GM18520 (cell line): Measurements from ENCODE around the gene RGS5.
"Not testable (repeated sequence)": the region's sequence is repeated elsewhere in the genome, so short reads cannot be mapped to it uniquely, and the experiment has no call there.

Experiments
- ATAC-seq: cut with Tn5 transposase; IDR thresholded peaks from one replicate; pipeline ENCODE4 v1.9.1; 2021; ENCODE audit not compliant: unreplicated experiment

RGS5 gene

DNA sequence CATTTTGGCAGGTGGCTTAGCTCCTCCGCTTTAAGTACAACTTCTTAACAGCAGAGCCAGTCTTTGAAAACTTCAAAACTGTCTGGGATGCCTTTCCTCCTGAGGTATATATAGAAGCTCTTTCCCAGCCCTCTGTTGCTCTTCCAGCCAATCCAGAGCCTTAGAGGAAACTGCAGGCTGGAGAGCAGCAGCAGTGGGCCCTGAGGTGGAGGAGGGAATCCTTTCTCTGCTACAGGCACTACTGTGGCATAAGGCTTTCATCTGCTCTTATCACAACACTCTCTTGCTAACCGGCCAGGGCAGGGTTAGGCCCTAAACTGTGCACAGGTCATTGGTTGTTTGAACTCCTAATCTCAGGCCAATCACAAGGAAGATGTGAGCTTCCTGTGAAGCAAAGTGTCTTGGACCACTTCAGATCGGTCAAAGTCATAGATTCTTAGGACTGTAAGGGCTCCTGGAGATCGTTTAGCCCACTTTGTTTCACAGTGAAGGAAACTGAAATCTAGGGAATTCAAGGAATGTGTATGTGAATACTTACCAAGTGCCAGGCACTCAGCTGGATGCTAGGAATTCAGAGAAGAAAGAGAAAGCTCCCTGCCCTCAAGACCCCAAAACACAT, at the start of gene RGS5:
Gene RGS5, minus strand, starts transcription at position 84 of the 619 bp plus-strand sequence. Its CDS starts 81 bp downstream, at position 3.
- ATAC-seq = no peak

DNA sequence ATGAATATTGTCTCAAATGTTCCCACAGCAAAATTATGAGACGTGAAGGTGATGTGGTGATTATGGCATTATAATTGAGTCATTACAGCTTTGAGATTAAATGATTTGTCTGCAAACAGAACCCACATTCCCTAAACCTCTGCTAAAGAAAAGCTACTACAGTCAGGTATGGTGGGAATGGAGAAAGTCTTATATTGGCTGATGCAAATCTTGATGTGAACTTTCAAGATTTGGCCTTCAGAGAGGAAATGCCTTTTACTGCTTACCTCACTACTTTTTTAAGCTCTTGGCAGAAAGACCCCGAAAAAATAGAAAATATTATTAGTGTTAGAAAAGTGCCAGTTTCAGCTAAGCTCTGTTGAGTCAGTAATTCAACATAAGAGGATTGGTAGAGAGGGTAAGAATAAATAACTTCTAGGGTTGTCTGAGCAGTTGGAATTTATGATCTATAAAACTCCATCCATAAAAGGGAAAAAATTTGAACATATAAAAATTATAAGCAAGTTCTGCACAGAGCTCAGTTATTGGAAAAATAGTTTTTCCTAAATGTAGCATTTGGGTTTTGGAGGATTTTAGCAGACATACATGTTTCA, 47.8 kb upstream of the RGS5 start:
- ATAC-seq = no peak

- no peak for ATAC-seq
Observed at GRCh38 chr1:163248064-163248463, 45.3 kb upstream of the RGS5 start.

GRCh38 chr1:163244648-163245047, 41.9 kb upstream of the RGS5 start:
- not testable (repeated sequence) for ATAC-seq

DNA sequence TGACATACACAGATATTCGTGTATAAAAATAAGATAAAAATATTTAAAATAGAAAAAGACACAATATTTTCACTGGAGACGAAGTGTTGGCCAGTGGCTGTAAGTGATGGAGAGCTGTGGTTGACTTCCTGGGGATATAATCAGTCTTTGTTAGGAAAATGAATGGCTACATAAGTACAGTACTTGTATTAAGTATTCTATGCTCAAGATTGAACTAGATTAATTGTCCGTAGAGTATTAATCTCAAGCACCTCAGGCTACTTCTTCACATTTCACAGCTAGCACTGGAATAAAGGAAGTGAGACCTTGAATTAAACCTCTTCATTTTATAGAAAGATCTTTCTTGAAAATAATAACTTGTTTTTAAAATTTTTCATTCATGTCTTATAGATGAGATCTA, 39.0 kb upstream of the RGS5 start:
- ATAC-seq = no peak

- ATAC-seq = no peak
Observed at GRCh38 chr1:163240705-163241104, 38.0 kb upstream of the RGS5 start.

GRCh38 chr1:163233643-163234042, 30.9 kb upstream of the RGS5 start:
- ATAC-seq = not testable (repeated sequence)

DNA sequence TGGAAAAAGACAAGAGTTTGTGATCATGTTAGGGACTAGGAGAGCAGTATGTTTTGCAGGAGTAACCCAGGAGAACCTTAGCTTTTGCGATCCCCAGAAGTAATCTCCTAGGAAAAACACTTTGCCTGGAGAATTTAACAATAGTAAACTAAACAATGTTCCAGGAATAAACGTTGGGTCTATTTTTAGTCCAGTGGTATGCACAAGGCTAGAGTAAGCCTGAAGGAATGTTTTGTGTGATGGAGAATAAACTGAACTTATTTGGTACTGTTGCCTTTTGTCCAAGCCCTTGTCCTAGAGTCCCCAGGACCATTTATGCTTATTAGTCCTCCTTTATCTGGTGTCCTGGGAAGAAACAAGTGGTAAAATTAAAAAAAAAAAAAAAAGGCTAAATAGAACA, 28.7 kb upstream of the RGS5 start:
- ATAC-seq = no peak

DNA sequence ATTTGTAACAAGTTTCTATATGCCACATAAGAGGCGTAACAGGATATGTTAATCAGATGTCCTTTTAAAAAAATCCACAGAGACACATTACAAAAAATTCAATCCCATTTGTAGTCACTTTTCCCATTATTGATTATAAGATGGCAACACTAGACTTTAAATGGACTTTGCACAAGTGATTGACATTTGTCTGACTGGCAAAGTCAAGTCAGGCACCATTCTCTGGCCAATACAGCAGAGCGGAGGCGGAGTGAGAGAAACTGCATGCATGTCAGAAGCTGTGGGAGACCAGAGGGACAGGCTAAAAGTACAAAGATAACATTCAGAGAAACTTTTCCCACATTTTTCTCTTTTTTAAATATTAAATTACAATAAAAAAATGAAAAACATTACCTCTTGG, 28.1 kb upstream of the RGS5 start:
- ATAC-seq = no peak

DNA sequence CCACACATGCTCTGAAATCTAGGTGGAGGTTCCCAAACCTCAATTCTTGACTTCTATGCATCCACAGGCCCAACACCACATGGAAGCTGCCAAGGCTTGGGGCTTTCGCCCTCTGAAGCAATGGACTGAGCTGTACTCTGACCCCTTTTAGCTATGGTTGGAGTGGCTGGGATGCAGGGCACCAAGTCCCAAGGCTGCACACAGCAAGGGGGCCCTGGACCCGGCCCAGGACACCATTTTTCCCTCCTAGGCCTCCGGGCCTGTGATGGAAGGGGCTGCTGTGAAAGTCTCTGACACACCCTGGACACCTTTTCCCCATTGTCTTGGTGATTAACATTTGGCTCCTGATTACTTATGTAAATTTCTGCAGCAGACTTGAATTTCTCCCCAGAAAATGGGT, 25.6 kb upstream of the RGS5 start:
- not testable (repeated sequence) for ATAC-seq

DNA sequence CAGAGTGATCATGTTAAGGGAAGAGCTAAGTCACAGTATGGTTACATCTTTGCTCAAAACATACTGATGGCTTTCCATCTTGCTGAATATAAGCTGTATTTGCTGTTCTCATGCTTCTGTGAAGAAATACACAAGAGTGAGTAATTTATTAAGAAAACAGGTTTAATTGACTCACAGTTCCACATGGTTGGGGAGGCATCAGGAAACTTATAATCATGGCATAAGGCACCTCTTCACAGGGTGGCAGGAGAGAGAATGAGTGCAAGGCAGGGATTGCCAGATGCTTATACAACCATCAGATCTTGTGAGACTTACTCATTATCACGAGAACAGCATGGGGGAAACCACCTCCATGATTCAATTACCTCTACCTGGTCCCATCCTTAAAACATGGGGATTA, 24.4 kb upstream of the RGS5 start:
- ATAC-seq = no peak

DNA sequence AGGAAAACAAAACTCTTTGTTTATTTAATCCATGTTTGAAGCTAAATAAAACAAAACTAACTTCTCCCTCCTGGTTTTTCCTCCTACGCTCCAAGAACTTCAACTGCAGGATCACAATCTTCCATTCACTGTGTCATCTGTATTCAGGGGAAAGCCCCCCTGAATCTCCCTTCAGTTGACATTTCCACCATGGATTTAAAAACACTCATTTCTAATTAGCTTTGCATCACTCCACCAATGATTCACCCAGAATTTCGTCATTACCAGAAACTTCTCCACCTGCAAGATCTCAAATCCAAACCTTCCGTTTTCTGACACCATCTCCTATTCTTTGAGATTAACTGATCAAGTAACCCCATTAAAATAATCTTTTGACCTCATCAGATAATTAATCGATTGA, 10.9 kb upstream of the RGS5 start:
- no peak for ATAC-seq

DNA sequence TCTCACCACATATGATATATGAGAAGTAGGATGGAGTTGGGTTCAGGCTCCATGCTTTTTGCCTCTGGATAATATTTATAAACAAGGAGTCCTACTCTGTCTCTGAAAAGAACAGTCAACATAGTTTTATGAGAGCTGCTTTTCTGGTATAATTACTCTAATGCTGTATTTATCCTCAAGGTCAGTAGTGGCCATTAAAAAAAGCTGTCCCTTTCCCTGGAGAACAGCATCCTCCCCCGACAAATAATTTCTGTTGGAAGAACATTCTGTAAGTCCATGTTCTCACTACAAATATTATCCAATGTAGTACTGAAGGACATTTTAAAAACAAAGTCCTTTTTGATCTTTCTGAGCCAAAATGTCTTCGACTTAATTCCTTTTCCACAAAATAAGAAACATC, 9.0 kb upstream of the RGS5 start:
- ATAC-seq = no peak

DNA sequence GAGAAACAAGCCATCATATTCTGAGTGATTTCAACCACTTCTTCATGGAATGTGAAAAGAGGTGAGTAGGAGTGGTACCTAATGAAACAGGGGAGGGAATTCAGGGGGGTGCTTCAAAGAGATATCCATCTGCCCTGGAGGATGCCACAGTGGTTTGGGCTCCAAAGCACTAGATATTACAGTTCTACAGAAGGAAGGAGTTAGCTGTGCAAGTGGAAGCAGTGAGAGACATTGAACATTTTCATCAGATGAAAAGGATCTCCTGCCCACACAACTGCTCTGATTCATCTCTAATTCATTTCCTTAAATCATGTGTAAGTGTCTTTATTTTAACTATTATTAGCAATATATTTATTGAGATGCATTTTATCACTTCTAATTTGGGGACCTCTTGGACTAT, 2.8 kb upstream of the RGS5 start:
- no peak for ATAC-seq

DNA sequence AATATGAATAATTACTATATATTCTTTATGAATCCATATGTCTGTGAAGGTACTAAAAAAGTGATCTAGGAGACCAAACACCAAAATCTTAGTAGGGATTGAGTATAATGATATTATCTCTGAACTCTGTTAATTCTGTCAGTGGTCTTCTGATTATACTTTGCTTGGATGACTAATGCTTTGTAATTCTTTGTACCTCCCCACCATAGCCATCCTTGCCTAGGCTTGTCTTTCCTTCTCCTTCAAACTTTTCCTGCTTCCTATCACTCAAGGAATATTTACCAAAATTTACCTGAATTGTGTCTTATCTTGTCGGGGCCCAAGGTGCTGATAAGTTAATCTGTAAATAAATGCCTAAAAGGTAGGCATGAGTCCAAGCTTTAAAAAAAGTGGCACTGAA, 845 bp upstream of the RGS5 start:
- no peak for ATAC-seq

GRCh38 chr1:163201906-163202305, 810 bp downstream of the RGS5 start:
- ATAC-seq = no peak

DNA sequence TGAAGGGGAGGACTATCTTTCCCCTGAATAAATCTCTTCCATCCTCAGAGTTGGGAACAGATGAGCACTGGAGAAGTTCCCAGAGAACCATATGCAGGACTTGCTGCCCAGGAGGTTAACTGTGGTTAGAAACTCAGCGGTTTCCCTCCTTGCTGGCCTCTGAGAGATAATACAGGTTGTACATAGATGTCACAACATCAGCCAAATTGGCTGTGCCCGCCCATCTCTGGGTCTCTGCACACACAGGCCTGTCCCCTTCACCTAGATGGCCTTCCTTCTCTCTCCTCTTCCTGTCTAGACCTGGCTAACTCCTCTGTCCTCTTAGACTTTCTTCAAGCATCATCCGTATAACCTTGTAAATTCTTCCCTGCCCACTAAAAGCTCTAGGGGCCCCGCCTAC, 5.7 kb downstream of the RGS5 start:
- no peak for ATAC-seq

- no peak for ATAC-seq
Observed at GRCh38 chr1:163196449-163196787, 6.3 kb downstream of the RGS5 start.

- ATAC-seq = no peak
Observed at GRCh38 chr1:163195728-163196448, 6.8 kb downstream of the RGS5 start.

DNA sequence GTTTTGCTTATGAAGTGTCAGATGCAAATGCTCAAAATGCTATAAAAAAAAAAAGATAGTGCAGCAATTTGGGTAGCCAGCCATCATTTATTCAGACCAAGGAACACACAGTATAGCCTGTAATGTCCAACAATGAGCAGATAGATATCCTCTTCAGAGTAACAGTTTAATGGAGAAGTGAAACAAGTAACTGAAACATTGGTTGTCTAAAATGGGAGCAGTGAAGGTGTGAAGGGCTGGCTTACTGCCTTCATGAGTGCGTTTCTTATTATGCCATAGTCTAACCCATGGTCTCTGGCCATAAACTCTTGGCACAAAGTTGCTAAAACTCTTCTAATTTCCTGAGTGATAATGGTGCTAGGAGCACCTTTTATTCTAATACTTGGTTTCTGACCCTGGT, 11.4 kb downstream of the RGS5 start:
- ATAC-seq = no peak

DNA sequence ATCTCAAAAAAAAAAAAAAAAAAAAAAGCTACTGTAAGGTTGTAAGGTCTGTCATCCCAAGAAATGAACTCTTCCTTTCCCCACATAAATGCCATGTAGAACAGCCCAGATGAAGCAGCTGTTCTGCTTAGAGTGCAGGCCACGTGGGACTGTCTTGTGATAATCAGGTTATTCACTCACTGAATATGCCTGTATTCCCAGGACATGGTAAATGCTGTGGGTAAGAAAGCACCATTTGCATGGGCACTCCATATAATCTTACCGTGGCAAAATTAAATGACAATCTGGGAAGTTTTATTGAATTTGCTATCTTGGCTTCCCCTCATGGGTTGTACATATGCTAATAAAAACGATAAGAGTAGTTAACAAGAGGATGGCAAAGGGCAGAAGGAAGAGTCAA, 13.8 kb downstream of the RGS5 start:
- no peak for ATAC-seq

GRCh38 chr1:163187849-163188248, 14.9 kb downstream of the RGS5 start:
- no peak for ATAC-seq

GRCh38 chr1:163186862-163187261, 15.9 kb downstream of the RGS5 start:
- ATAC-seq = no peak
